Astrocyte (in vitro differentiated cells and primary cell): ENCODE measurements around the gene TMC8.

Experiments used
- CTCF ChIP-seq: IDR thresholded peaks from 2 replicates; pipeline ENCODE4 v1.5.1; 2011; ENCODE audit warnings: low read depth, mild to moderate bottlenecking, inconsistent platforms, low read length, moderate library complexity; ENCODE audit not compliant: insufficient read depth
- EZH2 ChIP-seq: IDR thresholded peaks from 2 replicates; pipeline ENCODE4 v1.6.1; 2012; ENCODE audit warnings: mild to moderate bottlenecking, low read length, inconsistent platforms; ENCODE audit not compliant: insufficient read depth

GRCh38 chr17:78124081-78124835 lies 6.3 kb upstream of the TMC8 start:
- TF ChIP-seq CTCF (no peak), EZH2 (no peak)
